HepG2 (cell line): ENCODE data around the gene C12orf42. TPM values are rescaled to one million over a fixed set of nuclear protein-coding genes. Genes with fewer than 3 reads are reported as not detected.

Experiments used
- ATAC-seq: fragments of 200-7000 bp; cut with Tn5 transposase; 3 replicates; pipeline ENCODE4 v1.9.1; 2020; ENCODE audit warnings: mild to moderate bottlenecking, moderate library complexity
- BruUV-seq: library from RNA; stranded (reverse); fragments of 400-500 nt; replicated peaks from 2 replicates; lab custom pipeline; 2021; lab: Mats Ljungman, UMichigan
- CTCF ChIA-PET: fragments of 300-600 bp; formaldehyde crosslinking; extraction: SDS; loops from one replicate; lab custom pipeline; 2021; ENCODE audit warnings: low total read pairs, inconsistent platforms, low intra/inter-chr PET ratio; lab: Yijun Ruan, JAX
- POLR2A ChIA-PET: fragments of 350-600 bp; sonication (Branson Sonifier 250); formaldehyde crosslinking; loops from one replicate; lab custom pipeline; 2020; ENCODE audit warnings: antibody characterized with exemption, inconsistent platforms; lab: Yijun Ruan, JAX
- DNase-seq: peaks from one replicate; pipeline ENCODE4 v3.0.0-alpha.2; 2015; ENCODE audit warnings: low spot score
- FAIRE-seq: peaks from 3 replicates; lab custom pipeline; 2011; peaks lifted over from hg19 to GRCh38; lab: Jason Lieb, UNC
- H2AFZ ChIP-seq: one replicate; pipeline ENCODE4 v1.6.1; 2011; ENCODE audit warnings: low read length, inconsistent platforms
- H3K27ac ChIP-seq: fragments of 300-600 bp; 3 replicates; pipeline ENCODE4 v1.8.0; 2011; ENCODE audit warnings: mixed run types, mild to moderate bottlenecking, mixed read lengths, low read length, inconsistent platforms; ENCODE audit not compliant: insufficient read depth; ENCODE audit errors: extremely low read length
- H3K27me3 ChIP-seq, 2 experiments: fragments of 200-600 bp in 1 of 2; 2 replicates in 1 of 2; 3 replicates in 1 of 2; pipeline versions ENCODE4 v1.6.0 to v1.8.0; 2011; ENCODE audit warnings: low read length in 2 of 2, mild to moderate bottlenecking in 2 of 2, moderate library complexity in 2 of 2, inconsistent platforms in 1 of 2; ENCODE audit not compliant: insufficient read depth in 2 of 2, control insufficient read depth in 1 of 2
- H3K36me3 ChIP-seq, 2 experiments: fragments of 200-600 bp in 1 of 2; replicated peaks in 1 of 2; 2 replicates in 1 of 2; 3 replicates in 1 of 2; pipeline versions ENCODE4 v1.5.1 to v1.8.0; 2011; ENCODE audit warnings: low read length in 2 of 2, inconsistent platforms in 1 of 2; ENCODE audit not compliant: insufficient read depth in 2 of 2, control insufficient read depth in 1 of 2
- H3K4me1 ChIP-seq: 2 replicates; pipeline ENCODE4 v1.5.1; 2012; ENCODE audit warnings: low read length, inconsistent platforms; ENCODE audit not compliant: insufficient read depth
- H3K4me2 ChIP-seq: 2 replicates; pipeline ENCODE4 v1.6.0; 2011; ENCODE audit warnings: low read depth, low read length, inconsistent platforms
- H3K4me3 ChIP-seq, 3 experiments: fragments of 200-600 bp in 1 of 3; sonication (generic), shearing (Covaris generic) in 1 of 3; replicated peaks in 1 of 3; 2 replicates each; pipeline ENCODE4 v1.5.1; 2011 to 2016; ENCODE audit warnings: low read length in 3 of 3, inconsistent platforms in 2 of 3, low read depth in 2 of 3, mild to moderate bottlenecking in 2 of 3, control low read depth in 1 of 3, mixed read lengths in 1 of 3; ENCODE audit not compliant: insufficient read depth in 1 of 3
- H3K79me2 ChIP-seq: one replicate; pipeline ENCODE4 v1.6.1; 2011; ENCODE audit warnings: low read length, inconsistent platforms; ENCODE audit not compliant: insufficient read depth
- H3K9ac ChIP-seq: 2 replicates; pipeline ENCODE4 v1.6.0; 2011; ENCODE audit warnings: mild to moderate bottlenecking, low read depth, low read length, inconsistent platforms; ENCODE audit not compliant: insufficient read depth
- H3K9me3 ChIP-seq: 2 replicates; pipeline ENCODE4 v1.5.1; 2012; ENCODE audit warnings: mild to moderate bottlenecking, low read length
- H4K20me1 ChIP-seq: 2 replicates; pipeline ENCODE4 v1.6.0; 2011; ENCODE audit warnings: inconsistent platforms, mild to moderate bottlenecking, low read length, moderate library complexity; ENCODE audit not compliant: insufficient read depth
- HDAC1 ChIP-seq: sonication (generic); formaldehyde crosslinking; IDR thresholded peaks from 2 replicates; pipeline ENCODE4 v1.5.1; 2020; ENCODE audit warnings: mild to moderate bottlenecking, missing genetic modification reagents
- NFRKB ChIP-seq: fragments of 450-650 bp; IDR thresholded peaks from 2 replicates; pipeline ENCODE4 v1.6.1; 2017
- POLR2AphosphoS2 ChIP-seq: IDR thresholded peaks from 2 replicates; pipeline ENCODE4 v1.6.1; 2011; ENCODE audit warnings: low read depth, low read length, improper control_type of control experiment
- SIN3A ChIP-seq: IDR thresholded peaks from 2 replicates; pipeline ENCODE4 v1.6.1; 2011; ENCODE audit warnings: low read depth, mild to moderate bottlenecking, control low read depth, low read length, borderline replicate concordance
- TBL1XR1 ChIP-seq: fragments of 150-350 bp; IDR thresholded peaks from 2 replicates; pipeline ENCODE4 v1.6.1; 2014; ENCODE audit warnings: borderline replicate concordance, low read length; ENCODE audit not compliant: partially characterized antibody
- THRA ChIP-seq: sonication (generic); formaldehyde crosslinking; IDR thresholded peaks from 2 replicates; pipeline ENCODE4 v1.4.0; 2020; ENCODE audit warnings: missing genetic modification reagents, borderline replicate concordance
- TOE1 ChIP-seq: sonication (generic); formaldehyde crosslinking; IDR thresholded peaks from 2 replicates; pipeline ENCODE4 v1.4.0; 2020; ENCODE audit warnings: mild to moderate bottlenecking, missing genetic modification reagents
- ZNF275 ChIP-seq: sonication (generic); formaldehyde crosslinking; IDR thresholded peaks from 2 replicates; pipeline ENCODE4 v1.8.0; 2022; ENCODE audit warnings: missing genetic modification reagents, mild to moderate bottlenecking, inconsistent platforms, borderline replicate concordance
- WGBS: methylation state at CpG from one replicate; pipeline ENCODE4 v1.1.6; 2017; ENCODE audit warnings: low lambda C conversion rate; 5-methylcytosine and 5-hydroxymethylcytosine counted together
- in situ Hi-C: cut with HindIII; loops from 2 replicates; pipeline ENCODE4 v1.10.0; 2017; ENCODE audit warnings: low pct_unique_long_range_greater_than_20kb; ENCODE audit not compliant: extremely low pct_ligation_motif_present
- intact Hi-C: fragments of 100-400 bp; cut with micrococcal nuclease; formaldehyde crosslinking; loops from one replicate; pipeline ENCODE4 v1.10.0; 2022; ENCODE audit not compliant: unreplicated experiment
- polyA plus RNA-seq, 8 experiments: library from polyadenylated mRNA; depleted of rRNA in 3 of 8; stranded (reverse) in 7 of 8; unstranded in 1 of 8; fragments of >200 nt; fragmentation: Illumina TruSeq in 4 of 8; extraction: Trizol in 4 of 8; gene quantifications; 2 replicates each; pipeline versions ENCODE4 v1.2.1 to v1.2.3, GENCODE V29; 2011 to 2016; ENCODE audit warnings: low read depth in 4 of 8, missing spikeins in 1 of 8, mixed read lengths in 1 of 8; ENCODE audit not compliant: insufficient read depth in 1 of 8
- total RNA-seq, 5 experiments: library from RNA; depleted of rRNA; stranded (reverse); fragments of >200 nt; fragmentation: Illumina TruSeq; extraction: Trizol; gene quantifications; 2 replicates each; pipeline ENCODE4 v1.2.3, GENCODE V29; 2016; ENCODE audit warnings: low read depth in 1 of 5
- TF ChIP-seq, protein P1 (sequence below): sonication (generic); formaldehyde crosslinking; IDR thresholded peaks from 2 replicates; pipeline ENCODE4 v1.4.0; 2020; ENCODE audit warnings: mild to moderate bottlenecking, missing genetic modification reagents

The C12orf42 gene
- total and polyA plus RNA-seq, 2 of the 13 experiments (the other 11 are each of a cell fraction or from before 2014, with no cell fraction given) = not detected

DNA sequence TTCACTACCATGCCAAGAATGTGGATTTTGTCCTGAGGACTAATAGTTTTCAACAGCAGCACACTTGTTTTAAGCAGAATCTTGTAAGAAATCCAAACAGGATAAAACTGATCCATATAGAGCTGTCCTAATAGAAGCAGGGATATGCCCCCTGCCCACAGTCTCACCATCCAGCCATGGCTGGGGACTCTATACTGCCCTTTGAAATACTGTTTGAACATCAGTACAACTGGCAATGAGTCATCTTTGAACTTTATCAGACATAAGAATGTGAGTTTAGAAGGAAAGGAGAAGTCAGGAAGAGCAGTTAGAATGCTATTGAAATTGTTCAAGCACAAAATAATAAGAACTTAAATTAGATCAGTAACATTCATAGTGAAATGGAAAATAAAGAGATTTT lies 3.8 kb upstream of the C12orf42 start (continued):
- TF ChIP-seq TOE1 (CRISPR knock-in tag) = no peak

GRCh38 chr12:103498990-103499389 lies 3.2 kb upstream of the C12orf42 start:
- no peak for FAIRE-seq
- Histone ChIP-seq H3K4me2 (no peak overlapping the region), H3K4me3 (no peak overlapping the region), H3K9ac (no peak overlapping the region), H4K20me1 (no peaks in the 10 kb centered on the region), H3K27ac (no peak overlapping the region), H3K36me3 (no peaks in the 10 kb centered on the region), H3K79me2 (no peaks in the 10 kb centered on the region), H3K4me1 (no peaks in the 10 kb centered on the region), H2AFZ (no peak overlapping the region), H3K9me3 (no peaks in the 10 kb centered on the region), H3K27me3 (peaks cover 3 to 13% of the 10 kb centered on the region in 2 experiments; a peak in 2 of 5 replicates)
- ChIA-PET CTCF (no interaction called here), POLR2A (no interaction called here)
- in situ Hi-C loops (no loop called here), intact Hi-C loops (no loop called here)
- TF ChIP-seq TBL1XR1 = no peak
- no peak for TF ChIP-seq SIN3A
- no peak for TF ChIP-seq POLR2AphosphoS2
- no peak for TF ChIP-seq HDAC1
- TF ChIP-seq THRA (CRISPR knock-in tag) = no peak
- no peak for TF ChIP-seq NFRKB
- TF ChIP-seq, protein P1, sequence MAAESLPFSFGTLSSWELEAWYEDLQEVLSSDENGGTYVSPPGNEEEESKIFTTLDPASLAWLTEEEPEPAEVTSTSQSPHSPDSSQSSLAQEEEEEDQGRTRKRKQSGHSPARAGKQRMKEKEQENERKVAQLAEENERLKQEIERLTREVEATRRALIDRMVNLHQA (CRISPR knock-in tag) = no peak
- TF ChIP-seq ZNF275 (CRISPR knock-in tag) = no peak
- no TSS peak for BruUV-seq
- 22% methylated on average over 2 of the region's 2 CpGs for WGBS
- DNase-seq = no peak
- ATAC-seq = no peak
